ENCODE measurements around the gene ONECUT1. TPM values are rescaled to one million over a fixed set of nuclear protein-coding genes. Genes with fewer than 3 reads are reported as not detected.

Gene ONECUT1
- total RNA-seq, 1 experiment from 2014 or later: not detected

- in situ Hi-C loops (cut with HindIII; ENCODE audit: low pct_unique_long_range_greater_than_20kb, low sequenced_read_pairs): no loop called here
- no peak for DNase-seq (ENCODE audit: low read depth)
Measured at GRCh38 chr15:52785672-52786406, 4.3 kb downstream of the ONECUT1 start.

GRCh38 chr15:52784799-52785671, 5.1 kb downstream of the ONECUT1 start:
- DNase-seq (ENCODE audit: low read depth): no peak
- in situ Hi-C loops (cut with HindIII; ENCODE audit: low pct_unique_long_range_greater_than_20kb, low sequenced_read_pairs): no loop called here

GRCh38 chr15:52783929-52784798, 6.0 kb downstream of the ONECUT1 start:
- no peak for DNase-seq (ENCODE audit: low read depth)
- in situ Hi-C loops (cut with HindIII; ENCODE audit: low pct_unique_long_range_greater_than_20kb, low sequenced_read_pairs): no loop called here

GRCh38 chr15:52783191-52783829, 6.8 kb downstream of the ONECUT1 start:
- no peak for DNase-seq (ENCODE audit: low read depth)
- in situ Hi-C loops (cut with HindIII; ENCODE audit: low pct_unique_long_range_greater_than_20kb, low sequenced_read_pairs): no loop called here

GRCh38 chr15:52782514-52782913, 7.6 kb downstream of the ONECUT1 start:
- DNase-seq (ENCODE audit: low read depth): no peak
- in situ Hi-C loops (cut with HindIII; ENCODE audit: low pct_unique_long_range_greater_than_20kb, low sequenced_read_pairs): no loop called here

- in situ Hi-C loops (cut with HindIII; ENCODE audit: low pct_unique_long_range_greater_than_20kb, low sequenced_read_pairs): no loop called here
- DNase-seq (ENCODE audit: low read depth): peak; percentile 58
Measured at GRCh38 chr15:52780172-52780980, 9.8 kb downstream of the ONECUT1 start.

- DNase-seq (ENCODE audit: low read depth): no peak
- in situ Hi-C loops (cut with HindIII; ENCODE audit: low pct_unique_long_range_greater_than_20kb, low sequenced_read_pairs): no loop called here
Measured at GRCh38 chr15:52778457-52778856, 11.7 kb downstream of the ONECUT1 start.

GRCh38 chr15:52772766-52773165, 17.4 kb downstream of the ONECUT1 start:
- in situ Hi-C loops (cut with HindIII; ENCODE audit: low pct_unique_long_range_greater_than_20kb, low sequenced_read_pairs): no loop called here

GRCh38 chr15:52765785-52766184, 24.4 kb downstream of the ONECUT1 start:
- in situ Hi-C loops (cut with HindIII; ENCODE audit: low pct_unique_long_range_greater_than_20kb, low sequenced_read_pairs): no loop called here
- no peak for DNase-seq (ENCODE audit: low read depth)

More at GRCh38 chr15:52772766-52773165, 17.4 kb downstream of the ONECUT1 start:
- no peak for DNase-seq (ENCODE audit: low read depth)

GRCh38 chr15:52764731-52765130, 25.4 kb downstream of the ONECUT1 start:
- in situ Hi-C loops (cut with HindIII; ENCODE audit: low pct_unique_long_range_greater_than_20kb, low sequenced_read_pairs): no loop called here
- no peak for DNase-seq (ENCODE audit: low read depth)

- no peak for DNase-seq (ENCODE audit: low read depth)
- in situ Hi-C loops (cut with HindIII; ENCODE audit: low pct_unique_long_range_greater_than_20kb, low sequenced_read_pairs): no loop called here
Measured at GRCh38 chr15:52762621-52763020, 27.5 kb downstream of the ONECUT1 start.

- in situ Hi-C loops (cut with HindIII; ENCODE audit: low pct_unique_long_range_greater_than_20kb, low sequenced_read_pairs): no loop called here
Measured at GRCh38 chr15:52760562-52760961, 29.6 kb downstream of the ONECUT1 start.

GRCh38 chr15:52759969-52760368, 30.2 kb downstream of the ONECUT1 start:
- DNase-seq (ENCODE audit: low read depth): no peak
- in situ Hi-C loops (cut with HindIII; ENCODE audit: low pct_unique_long_range_greater_than_20kb, low sequenced_read_pairs): no loop called here

More at GRCh38 chr15:52760562-52760961, 29.6 kb downstream of the ONECUT1 start:
- DNase-seq (ENCODE audit: low read depth): no peak

- DNase-seq (ENCODE audit: low read depth): no peak
- in situ Hi-C loops (cut with HindIII; ENCODE audit: low pct_unique_long_range_greater_than_20kb, low sequenced_read_pairs): no loop called here
Measured at GRCh38 chr15:52757496-52757895, 32.6 kb downstream of the ONECUT1 start.

GRCh38 chr15:52751522-52751921, 38.6 kb downstream of the ONECUT1 start:
- in situ Hi-C loops (cut with HindIII; ENCODE audit: low pct_unique_long_range_greater_than_20kb, low sequenced_read_pairs): no loop called here
- DNase-seq (ENCODE audit: low read depth): no peak

GRCh38 chr15:52749258-52749657, 40.9 kb downstream of the ONECUT1 start:
- no peak for DNase-seq (ENCODE audit: low read depth)
- in situ Hi-C loops (cut with HindIII; ENCODE audit: low pct_unique_long_range_greater_than_20kb, low sequenced_read_pairs): no loop called here

GRCh38 chr15:52746162-52746757, 43.9 kb downstream of the ONECUT1 start:
- no peak for DNase-seq (ENCODE audit: low read depth)
- in situ Hi-C loops (cut with HindIII; ENCODE audit: low pct_unique_long_range_greater_than_20kb, low sequenced_read_pairs): no loop called here
